ENCODE data around the gene OR4B1. TPM values are rescaled to one million over a fixed set of nuclear protein-coding genes. Genes with fewer than 3 reads are reported as not detected.

Gene OR4B1
- total RNA-seq, 1 experiment from 2014 or later = not detected

DNA sequence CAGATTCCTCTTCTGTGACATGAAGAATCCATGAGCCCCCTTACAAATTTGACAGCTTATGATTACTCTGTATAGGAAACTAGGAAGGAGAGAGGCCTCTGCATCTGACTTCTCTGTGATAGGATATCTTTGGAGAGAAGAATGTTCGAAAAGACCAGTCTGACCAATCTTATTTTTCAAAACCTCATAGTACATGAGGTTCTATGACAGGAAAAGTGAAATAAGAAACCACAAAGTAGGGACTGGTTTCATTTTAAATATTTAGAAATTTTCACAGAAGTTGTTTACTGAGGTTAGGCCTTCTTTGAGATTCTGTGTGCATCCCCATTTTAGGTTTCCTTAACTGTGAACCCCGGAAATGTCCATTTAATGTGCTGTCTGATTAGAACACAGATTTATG lies 45.0 kb downstream of the OR4B1 start:
- no peak for DNase-seq (ENCODE audit: low read depth)

DNA sequence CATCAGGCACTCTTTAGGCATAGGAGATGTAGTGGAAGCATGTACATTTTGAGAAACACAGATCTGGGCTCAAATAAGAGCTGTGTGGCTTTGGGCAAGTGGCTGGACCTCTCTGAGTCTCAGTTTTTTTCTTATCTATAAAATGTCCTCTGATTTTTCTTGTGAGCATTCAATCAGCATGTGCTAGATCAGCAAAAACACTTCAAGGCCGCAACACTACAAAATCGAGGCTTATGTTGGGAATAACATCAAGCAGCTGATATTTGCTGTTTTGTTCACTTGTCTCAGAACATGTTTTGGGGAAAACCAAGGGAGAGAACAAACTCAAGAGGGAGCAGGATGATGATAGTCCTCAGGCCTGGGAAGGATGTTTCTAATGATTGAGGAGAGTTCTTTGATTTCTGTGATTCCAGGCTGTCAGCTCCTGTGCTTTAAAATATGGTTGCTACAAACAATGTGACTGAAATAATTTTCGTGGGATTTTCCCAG lies 46.9 kb downstream of the OR4B1 start, which contains the start of gene OR4X1:
OR4X1 (plus strand) TSS at position 439 of the 489 bp plus-strand sequence; CDS start at position 439, 0 bp downstream.
- DNase-seq (ENCODE audit: low read depth) = no peak

Other genes starting within 250 kb of the OR4B1 start
- 13.6 and 14.2 TPM in 2 replicates for gene PTPRJ, start 236.3 kb upstream of the OR4B1 start, total RNA-seq (2014; rRNA removed; shearing (Covaris generic))
- not detected in 2 replicates for gene OR4X2, start 28.3 kb downstream of the OR4B1 start, total RNA-seq (2014; rRNA removed; shearing (Covaris generic))
- not detected in 2 replicates for gene OR4X1, start 47.1 kb downstream of the OR4B1 start, total RNA-seq (2014; rRNA removed; shearing (Covaris generic))
- not detected in 2 replicates for gene OR4S1, start 89.4 kb downstream of the OR4B1 start, total RNA-seq (2014; rRNA removed; shearing (Covaris generic))
- not detected in 2 replicates for gene OR4C3, start 108.1 kb downstream of the OR4B1 start, total RNA-seq (2014; rRNA removed; shearing (Covaris generic))
- not detected in 2 replicates for gene OR4C5, start 149.7 kb downstream of the OR4B1 start, total RNA-seq (2014; rRNA removed; shearing (Covaris generic))

Measured in RPMI7951 (cell line).